Measurements from ENCODE around the gene PCNX2. TPM values are rescaled to one million over a fixed set of nuclear protein-coding genes. Genes with fewer than 3 reads are reported as not detected.
A peak's percentile ranks its signal among the peaks of the same experiment; 100 is the strongest.

Gene PCNX2
- 10 to 100 TPM; 17.8 to 18.5 TPM for total RNA-seq

GRCh38 chr1:233295237-233295974 is at the start of gene PCNX2:
Gene PCNX2 (minus strand): TSS chr1:233295725. CDS start chr1:233295478, 247 bp downstream.
- CTCF ChIA-PET = interaction anchor here (1.2 to 1.3 kb wide), 2 partner anchors 13 to 32 kb away, joined by 3 to 4 read pairs; partner anchors contain the start of gene MAP3K21
- H3K27ac Mint-ChIP-seq = peak within 1 kb of the TSS; percentile 96
- H3K36me3 Mint-ChIP-seq = peaks cover 2% of the 10 kb centered on the region
- intact Hi-C loops (cut with micrococcal nuclease) = loop anchor here (1.0 to 10.0 kb wide), 5 partner anchors 13 to 661 kb away; partner anchors contain the start of genes MAP3K21 and SIPA1L2
- H3K4me3 Mint-ChIP-seq = peak within 1 kb of the TSS; percentile 94
- H3K9me3 Mint-ChIP-seq = no peaks in the 10 kb centered on the region
- no peaks in the 10 kb centered on the region for H3K27me3 Mint-ChIP-seq
- peak; percentile 84 for DNase-seq
- POLR2A ChIA-PET = interaction anchor here (1.0 to 1.3 kb wide), 4 partner anchors 9 to 665 kb away, joined by 3 to 5 read pairs (median 4); partner anchors contain the start of genes MAP3K21 and SIPA1L2
- H3K4me1 Mint-ChIP-seq (ENCODE audit: low read depth) = peaks cover 31% of the 10 kb centered on the region

- Mint-ChIP-seq H3K27me3 (peaks cover 23% of the 10 kb centered on the region), H3K36me3 (peaks cover 3% of the 10 kb centered on the region), H3K27ac (no peak overlapping the region), H3K4me1 (ENCODE audit: low read depth) (no peaks in the 10 kb centered on the region), H3K4me3 (no peak overlapping the region), H3K9me3 (no peaks in the 10 kb centered on the region)
- CTCF ChIA-PET = interaction anchor here (1.6 kb wide), 1 partner anchor 22 kb away, joined by 3 read pairs; no protein-coding TSS in a partner anchor
- POLR2A ChIA-PET = no interaction called here
- intact Hi-C loops (cut with micrococcal nuclease) = no loop called here
- DNase-seq = no peak
Measured at GRCh38 chr1:233343262-233343661, 47.7 kb upstream of the PCNX2 start.

GRCh38 chr1:233342086-233342485 is 46.6 kb upstream of the PCNX2 start:
- CTCF ChIA-PET = interaction anchor here (0.6 to 1.6 kb wide), 2 partner anchors 23 to 107 kb away, joined by 3 read pairs; no protein-coding TSS in a partner anchor
- H3K9me3 Mint-ChIP-seq = no peaks in the 10 kb centered on the region
- no peak for DNase-seq
- intact Hi-C loops (cut with micrococcal nuclease) = no loop called here
- no peaks in the 10 kb centered on the region for H3K4me1 Mint-ChIP-seq (ENCODE audit: low read depth)
- no peak overlapping the region for H3K4me3 Mint-ChIP-seq
- POLR2A ChIA-PET = no interaction called here
- H3K27me3 Mint-ChIP-seq = peaks cover 27% of the 10 kb centered on the region
- peaks cover 3% of the 10 kb centered on the region for H3K36me3 Mint-ChIP-seq
- H3K27ac Mint-ChIP-seq = no peak overlapping the region

- CTCF ChIA-PET = no interaction called here
- intact Hi-C loops (cut with micrococcal nuclease) = no loop called here
- POLR2A ChIA-PET = no interaction called here
- H3K36me3 Mint-ChIP-seq = peaks cover 3% of the 10 kb centered on the region
- H3K9me3 Mint-ChIP-seq = no peaks in the 10 kb centered on the region
- no peak for DNase-seq
- no peaks in the 10 kb centered on the region for H3K4me1 Mint-ChIP-seq (ENCODE audit: low read depth)
- no peak overlapping the region for H3K27ac Mint-ChIP-seq
- H3K4me3 Mint-ChIP-seq = no peak overlapping the region
- H3K27me3 Mint-ChIP-seq = peaks cover 33% of the 10 kb centered on the region
Measured at GRCh38 chr1:233340966-233341516, 45.5 kb upstream of the PCNX2 start.

GRCh38 chr1:233340031-233340555 is 44.6 kb upstream of the PCNX2 start:
- H3K4me1 Mint-ChIP-seq (ENCODE audit: low read depth) = no peaks in the 10 kb centered on the region

GRCh38 chr1:233338102-233338501 is 42.6 kb upstream of the PCNX2 start:
- Mint-ChIP-seq H3K27ac (no peak overlapping the region), H3K36me3 (no peaks in the 10 kb centered on the region), H3K4me3 (no peak overlapping the region), H3K9me3 (no peaks in the 10 kb centered on the region), H3K27me3 (peaks cover 33% of the 10 kb centered on the region), H3K4me1 (ENCODE audit: low read depth) (no peaks in the 10 kb centered on the region)
- ChIA-PET POLR2A (no interaction called here), CTCF (no interaction called here)
- DNase-seq = no peak
- intact Hi-C loops (cut with micrococcal nuclease) = no loop called here

More at GRCh38 chr1:233340031-233340555, 44.6 kb upstream of the PCNX2 start:
- peaks cover 33% of the 10 kb centered on the region for H3K27me3 Mint-ChIP-seq
- peaks cover 3% of the 10 kb centered on the region for H3K36me3 Mint-ChIP-seq
- H3K4me3 Mint-ChIP-seq = no peak overlapping the region
- DNase-seq = no peak
- H3K9me3 Mint-ChIP-seq = no peaks in the 10 kb centered on the region
- CTCF ChIA-PET = interaction anchor here (0.7 kb wide), 1 partner anchor 873 kb away, joined by 3 read pairs; no protein-coding TSS in a partner anchor
- POLR2A ChIA-PET = no interaction called here
- intact Hi-C loops (cut with micrococcal nuclease) = no loop called here
- H3K27ac Mint-ChIP-seq = no peak overlapping the region

GRCh38 chr1:233337505-233337904 is 42.0 kb upstream of the PCNX2 start:
- intact Hi-C loops (cut with micrococcal nuclease) = no loop called here

GRCh38 chr1:233336554-233337456 is 41.3 kb upstream of the PCNX2 start:
- no peaks in the 10 kb centered on the region for H3K36me3 Mint-ChIP-seq
- POLR2A ChIA-PET = no interaction called here
- intact Hi-C loops (cut with micrococcal nuclease) = no loop called here
- H3K27ac Mint-ChIP-seq = no peak overlapping the region
- no peaks in the 10 kb centered on the region for H3K9me3 Mint-ChIP-seq
- H3K27me3 Mint-ChIP-seq = peaks cover 30% of the 10 kb centered on the region
- CTCF ChIA-PET = no interaction called here
- H3K4me3 Mint-ChIP-seq = no peak overlapping the region
- no peaks in the 10 kb centered on the region for H3K4me1 Mint-ChIP-seq (ENCODE audit: low read depth)
- no peak for DNase-seq

More at GRCh38 chr1:233337505-233337904, 42.0 kb upstream of the PCNX2 start:
- POLR2A ChIA-PET = no interaction called here
- Mint-ChIP-seq H3K27me3 (peaks cover 33% of the 10 kb centered on the region), H3K36me3 (no peaks in the 10 kb centered on the region), H3K4me1 (ENCODE audit: low read depth) (no peaks in the 10 kb centered on the region), H3K27ac (no peak overlapping the region), H3K9me3 (no peaks in the 10 kb centered on the region), H3K4me3 (no peak overlapping the region)
- CTCF ChIA-PET = no interaction called here
- DNase-seq = no peak

GRCh38 chr1:233334092-233334491 is 38.6 kb upstream of the PCNX2 start:
- H3K9me3 Mint-ChIP-seq = no peaks in the 10 kb centered on the region
- ChIA-PET POLR2A (no interaction called here), CTCF (interaction anchor here (0.9 kb wide), 1 partner anchor 29 kb away, joined by 4 read pairs; no protein-coding TSS in a partner anchor)
- H3K27ac Mint-ChIP-seq = no peak overlapping the region
- no peak overlapping the region for H3K4me3 Mint-ChIP-seq
- no peaks in the 10 kb centered on the region for H3K36me3 Mint-ChIP-seq
- H3K4me1 Mint-ChIP-seq (ENCODE audit: low read depth) = peaks cover 3% of the 10 kb centered on the region
- intact Hi-C loops (cut with micrococcal nuclease) = no loop called here
- DNase-seq = no peak
- peaks cover 17% of the 10 kb centered on the region for H3K27me3 Mint-ChIP-seq

GRCh38 chr1:233333086-233333485 is 37.6 kb upstream of the PCNX2 start:
- H3K27ac Mint-ChIP-seq = no peak overlapping the region
- CTCF ChIA-PET = interaction anchor here (0.9 to 1.2 kb wide), 2 partner anchors 28 to 30 kb away, joined by 3 to 4 read pairs; no protein-coding TSS in a partner anchor
- peaks cover 8% of the 10 kb centered on the region for H3K4me1 Mint-ChIP-seq (ENCODE audit: low read depth)
- intact Hi-C loops (cut with micrococcal nuclease) = no loop called here
- no peak overlapping the region for H3K4me3 Mint-ChIP-seq
- H3K9me3 Mint-ChIP-seq = no peaks in the 10 kb centered on the region
- POLR2A ChIA-PET = no interaction called here
- no peaks in the 10 kb centered on the region for H3K36me3 Mint-ChIP-seq
- peaks cover 9% of the 10 kb centered on the region for H3K27me3 Mint-ChIP-seq
- DNase-seq = no peak

GRCh38 chr1:233331676-233332519 is 36.4 kb upstream of the PCNX2 start:
- POLR2A ChIA-PET = no interaction called here
- CTCF ChIA-PET = no interaction called here
- H3K4me3 Mint-ChIP-seq = no peak overlapping the region
- peaks cover 10% of the 10 kb centered on the region for H3K4me1 Mint-ChIP-seq (ENCODE audit: low read depth)
- no peaks in the 10 kb centered on the region for H3K9me3 Mint-ChIP-seq
- H3K36me3 Mint-ChIP-seq = no peaks in the 10 kb centered on the region
- H3K27me3 Mint-ChIP-seq = peaks cover 5% of the 10 kb centered on the region
- no peak for DNase-seq
- intact Hi-C loops (cut with micrococcal nuclease) = no loop called here
- H3K27ac Mint-ChIP-seq = no peak overlapping the region

All from activated CD4-positive, alpha-beta memory T cell treated with anti-CD3 and anti-CD28 coated beads for 36 hours (primary cell).